ENCODE data around the gene EDC4.

EDC4 gene

GRCh38 chr16:67846320-67847063, 26.4 kb upstream of the EDC4 start, which contains the start of gene NUTF2 (continued):
- TF ChIP-seq SP3 (tag by site-specific recombination; IDR thresholded peaks at IDR 0.05) = peak; percentile 93
- TF ChIP-seq ZNF266 (tag by site-specific recombination; IDR thresholded peaks at IDR 0.05; ENCODE audit: low read depth) = no peak
- peak; percentile 92 for TF ChIP-seq HIC1 (tag by site-specific recombination; IDR thresholded peaks at IDR 0.05)

- Histone ChIP-seq H3K4me1 (ENCODE audit: control insufficient read depth, insufficient read depth, low read length) (peaks cover 16% of the 10 kb centered on the region), H3K27ac (ENCODE audit: extremely low read depth, low read depth, low read length) (peak within 1 kb of the TSS; percentile 92), H3K9me3 (ENCODE audit: control insufficient read depth, insufficient read depth, low read depth, low read length) (no peaks in the 10 kb centered on the region), H3K4me3 (ENCODE audit: low read depth, low read length) (peak within 1 kb of the TSS; percentile 91), H3K36me3 (ENCODE audit: control insufficient read depth in 2 of 2, insufficient read depth in 1 of 2, low read length in 2 of 2) (peaks cover 0 to 34% of the 10 kb centered on the region in 2 experiments; a peak in 2 of 3 replicates)
- ChIA-PET CTCF (interaction anchor here (0.7 to 1.7 kb wide), 4 partner anchors 19 to 174 kb away, joined by 3 to 9 read pairs (median 5); partner anchors contain the start of gene NRN1L), POLR2A (interaction anchor here (1.0 to 4.3 kb wide), 6 partner anchors 14 to 187 kb away, joined by 3 to 38 read pairs (median 6); partner anchors contain the start of genes ACD, DDX28, DUS2 and EDC4)
- TF ChIP-seq GLIS2 (tag by site-specific recombination; IDR thresholded peaks at IDR 0.05) (0 out of 2 replicates have a peak, but pooled peaks have one; percentile 36), ZBTB20 (tag by site-specific recombination; IDR thresholded peaks at IDR 0.05) (0 out of 2 replicates have a peak, but pooled peaks have one; percentile 55), ZNF121 (tag by site-specific recombination; IDR thresholded peaks at IDR 0.05) (no peak), TRIM28 (IDR thresholded peaks at IDR 0.05; ENCODE audit: borderline replicate concordance, low read length) (no peak), ZNF707 (tag by site-specific recombination; IDR thresholded peaks at IDR 0.05) (no peak), KLF7 (tag by site-specific recombination; IDR thresholded peaks at IDR 0.05; ENCODE audit: borderline replicate concordance) (peak; percentile 57; the same call in 1 of the 2 replicates), SP3 (tag by site-specific recombination; IDR thresholded peaks at IDR 0.05) (peak; percentile 55; the same call in 1 of the 2 replicates), ZNF302 (tag by site-specific recombination; IDR thresholded peaks at IDR 0.05; ENCODE audit: low read depth) (no peak), ZNF221 (tag by site-specific recombination; IDR thresholded peaks at IDR 0.05; ENCODE audit: borderline replicate concordance) (no peak), ZNF660 (tag by site-specific recombination; IDR thresholded peaks at IDR 0.05) (peak; percentile 46; the same call in 1 of the 2 replicates), ZNF146 (tag by site-specific recombination; IDR thresholded peaks at IDR 0.05) (no peak), KLF9 (tag by site-specific recombination; IDR thresholded peaks at IDR 0.05; ENCODE audit: low read depth) (peak; percentile 79), REST (tag by site-specific recombination; IDR thresholded peaks at IDR 0.05) (no peak), ZNF610 (tag by site-specific recombination; IDR thresholded peaks at IDR 0.05; ENCODE audit: borderline replicate concordance) (no peak), KLF1 (tag by site-specific recombination; IDR thresholded peaks at IDR 0.05) (peak; percentile 84), KLF16 (tag by site-specific recombination; IDR thresholded peaks at IDR 0.05) (peak; percentile 84), ZBTB8A (tag by site-specific recombination; IDR thresholded peaks at IDR 0.05) (peak; percentile 16; the same call in 1 of the 2 replicates), ZNF214 (tag by site-specific recombination; IDR thresholded peaks at IDR 0.05; ENCODE audit: borderline replicate concordance) (no peak), ZXDB (tag by site-specific recombination; IDR thresholded peaks at IDR 0.05) (0 out of 2 replicates have a peak, but pooled peaks have one; percentile 49), ZNF266 (tag by site-specific recombination; IDR thresholded peaks at IDR 0.05; ENCODE audit: low read depth) (no peak), ZNF350 (tag by site-specific recombination; IDR thresholded peaks at IDR 0.05) (no peak)
- TF ChIP-seq, protein P1, sequence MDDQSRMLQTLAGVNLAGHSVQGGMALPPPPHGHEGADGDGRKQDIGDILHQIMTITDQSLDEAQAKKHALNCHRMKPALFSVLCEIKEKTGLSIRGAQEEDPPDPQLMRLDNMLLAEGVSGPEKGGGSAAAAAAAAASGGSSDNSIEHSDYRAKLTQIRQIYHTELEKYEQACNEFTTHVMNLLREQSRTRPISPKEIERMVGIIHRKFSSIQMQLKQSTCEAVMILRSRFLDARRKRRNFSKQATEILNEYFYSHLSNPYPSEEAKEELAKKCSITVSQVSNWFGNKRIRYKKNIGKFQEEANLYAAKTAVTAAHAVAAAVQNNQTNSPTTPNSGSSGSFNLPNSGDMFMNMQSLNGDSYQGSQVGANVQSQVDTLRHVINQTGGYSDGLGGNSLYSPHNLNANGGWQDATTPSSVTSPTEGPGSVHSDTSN (CRISPR knock-in tag; IDR thresholded peaks at IDR 0.05) = no peak
- TF ChIP-seq, protein P2, sequence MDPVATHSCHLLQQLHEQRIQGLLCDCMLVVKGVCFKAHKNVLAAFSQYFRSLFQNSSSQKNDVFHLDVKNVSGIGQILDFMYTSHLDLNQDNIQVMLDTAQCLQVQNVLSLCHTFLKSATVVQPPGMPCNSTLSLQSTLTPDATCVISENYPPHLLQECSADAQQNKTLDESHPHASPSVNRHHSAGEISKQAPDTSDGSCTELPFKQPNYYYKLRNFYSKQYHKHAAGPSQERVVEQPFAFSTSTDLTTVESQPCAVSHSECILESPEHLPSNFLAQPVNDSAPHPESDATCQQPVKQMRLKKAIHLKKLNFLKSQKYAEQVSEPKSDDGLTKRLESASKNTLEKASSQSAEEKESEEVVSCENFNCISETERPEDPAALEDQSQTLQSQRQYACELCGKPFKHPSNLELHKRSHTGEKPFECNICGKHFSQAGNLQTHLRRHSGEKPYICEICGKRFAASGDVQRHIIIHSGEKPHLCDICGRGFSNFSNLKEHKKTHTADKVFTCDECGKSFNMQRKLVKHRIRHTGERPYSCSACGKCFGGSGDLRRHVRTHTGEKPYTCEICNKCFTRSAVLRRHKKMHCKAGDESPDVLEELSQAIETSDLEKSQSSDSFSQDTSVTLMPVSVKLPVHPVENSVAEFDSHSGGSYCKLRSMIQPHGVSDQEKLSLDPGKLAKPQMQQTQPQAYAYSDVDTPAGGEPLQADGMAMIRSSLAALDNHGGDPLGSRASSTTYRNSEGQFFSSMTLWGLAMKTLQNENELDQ (tag by site-specific recombination; IDR thresholded peaks at IDR 0.05; ENCODE audit: low read depth) = no peak
Measured at GRCh38 chr16:67847064-67847861, 25.6 kb upstream of the EDC4 start, which contains the start of gene CENPT. Gene CENPT (minus strand): TSS chr16:67847693. CDS start chr16:67833859, 13,834 bp downstream.
